Measurements from ENCODE around the gene ABLIM2.

The ABLIM2 gene

DNA sequence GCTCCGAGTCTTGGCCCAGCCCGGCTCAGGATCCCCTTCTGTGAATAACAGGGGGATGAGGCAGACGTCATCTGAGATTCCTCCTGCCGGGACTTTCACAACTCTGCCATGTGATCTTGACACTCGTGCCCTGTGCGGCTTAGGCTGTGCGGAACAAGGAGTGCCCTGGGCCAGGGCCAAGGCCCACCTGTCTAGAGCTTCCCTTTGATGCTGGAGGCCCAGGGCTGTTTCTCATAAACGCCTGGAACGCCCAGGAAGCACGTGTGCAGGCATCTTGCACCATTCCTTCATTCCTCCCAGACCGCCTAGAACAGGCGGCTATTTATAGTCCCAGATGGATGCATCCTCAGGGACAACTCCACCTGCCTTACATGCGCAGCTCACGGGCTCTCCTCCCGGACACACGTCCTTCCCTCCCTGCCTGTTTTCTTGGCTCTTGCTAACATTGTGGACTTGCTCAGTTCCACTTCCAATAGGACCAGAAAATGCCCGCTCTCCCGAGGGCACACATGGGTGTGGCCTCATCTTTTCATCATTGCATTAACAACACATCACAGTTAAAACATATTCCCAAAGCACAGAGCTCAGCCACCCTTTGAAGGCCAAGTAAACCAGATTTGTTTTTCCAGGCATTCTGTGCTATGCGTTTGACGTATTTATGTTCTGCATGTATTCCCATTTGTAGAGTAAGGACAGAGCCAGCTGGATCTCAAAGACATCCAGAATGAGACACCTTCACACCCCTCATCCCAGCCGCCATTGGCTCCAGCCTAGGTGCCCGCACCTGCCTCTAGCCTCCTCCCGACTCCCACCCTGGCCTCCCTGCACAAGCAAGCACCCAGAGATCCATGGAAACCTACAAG, 57.2 kb downstream of the ABLIM2 start:
- no peak overlapping the region for H3K27ac ChIP-seq (ENCODE audit: low read depth, low read length)
- no peaks in the 10 kb centered on the region for H4K20me1 ChIP-seq (ENCODE audit: low read depth, low read length)
- no peak overlapping the region for H2AFZ ChIP-seq (ENCODE audit: low read depth, low read length, severe bottlenecking)
- no peaks in the 10 kb centered on the region for H3K36me3 ChIP-seq (ENCODE audit: low read length)
- H3K4me2 ChIP-seq (ENCODE audit: low read depth, low read length, poor library complexity, severe bottlenecking) = no peak overlapping the region
- H3K9me2 ChIP-seq (replicated peaks; ENCODE audit: insufficient read depth, low read length) = no peaks in the 10 kb centered on the region
- no peaks in the 10 kb centered on the region for H3F3A ChIP-seq (ENCODE audit: insufficient read depth)
- TF ChIP-seq, protein P1, sequence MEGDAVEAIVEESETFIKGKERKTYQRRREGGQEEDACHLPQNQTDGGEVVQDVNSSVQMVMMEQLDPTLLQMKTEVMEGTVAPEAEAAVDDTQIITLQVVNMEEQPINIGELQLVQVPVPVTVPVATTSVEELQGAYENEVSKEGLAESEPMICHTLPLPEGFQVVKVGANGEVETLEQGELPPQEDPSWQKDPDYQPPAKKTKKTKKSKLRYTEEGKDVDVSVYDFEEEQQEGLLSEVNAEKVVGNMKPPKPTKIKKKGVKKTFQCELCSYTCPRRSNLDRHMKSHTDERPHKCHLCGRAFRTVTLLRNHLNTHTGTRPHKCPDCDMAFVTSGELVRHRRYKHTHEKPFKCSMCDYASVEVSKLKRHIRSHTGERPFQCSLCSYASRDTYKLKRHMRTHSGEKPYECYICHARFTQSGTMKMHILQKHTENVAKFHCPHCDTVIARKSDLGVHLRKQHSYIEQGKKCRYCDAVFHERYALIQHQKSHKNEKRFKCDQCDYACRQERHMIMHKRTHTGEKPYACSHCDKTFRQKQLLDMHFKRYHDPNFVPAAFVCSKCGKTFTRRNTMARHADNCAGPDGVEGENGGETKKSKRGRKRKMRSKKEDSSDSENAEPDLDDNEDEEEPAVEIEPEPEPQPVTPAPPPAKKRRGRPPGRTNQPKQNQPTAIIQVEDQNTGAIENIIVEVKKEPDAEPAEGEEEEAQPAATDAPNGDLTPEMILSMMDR (IDR thresholded peaks at IDR 0.05; ENCODE audit: insufficient read depth, low read length, poor library complexity, severe bottlenecking) = no peak
- no peak for TF ChIP-seq EZH2phosphoT487 (conservative IDR thresholded peaks at IDR 0.05; ENCODE audit: low read length)
- no peak overlapping the region for H3K4me3 ChIP-seq (ENCODE audit: insufficient read depth, low read length, poor library complexity, severe bottlenecking)
- no peaks in the 10 kb centered on the region for H3K79me2 ChIP-seq (ENCODE audit: insufficient read depth, low read length)
- H3K9ac ChIP-seq (ENCODE audit: low read length) = no peak overlapping the region
- no peaks in the 10 kb centered on the region for H3K9me3 ChIP-seq (ENCODE audit: insufficient read depth, low read length)
- H3K27me3 ChIP-seq (ENCODE audit: low read length) = no peaks in the 10 kb centered on the region

DNA sequence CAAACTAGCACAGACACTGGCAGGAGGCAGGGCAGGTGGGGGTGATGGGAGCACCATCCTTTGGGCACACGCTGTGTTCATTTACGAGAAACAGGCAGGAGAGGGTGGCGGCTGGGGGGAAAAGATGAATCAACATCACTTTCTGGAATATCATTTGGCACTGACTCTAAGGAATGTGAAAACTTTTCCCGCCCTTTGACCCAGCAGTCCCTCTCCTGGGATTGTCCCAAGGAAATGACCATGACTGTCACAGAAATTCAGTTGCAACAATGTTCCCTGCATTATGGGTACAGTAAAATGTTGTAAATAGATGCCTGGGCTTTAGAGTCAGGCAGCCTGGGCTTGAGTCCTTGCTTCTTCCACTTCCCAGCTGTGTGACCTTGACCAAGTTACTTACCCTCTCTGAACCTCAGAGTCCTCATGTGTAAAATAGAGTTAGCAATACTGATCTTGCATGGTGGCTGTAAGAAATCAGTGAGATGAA, 58.6 kb downstream of the ABLIM2 start:
- TF ChIP-seq, protein P1 (IDR thresholded peaks at IDR 0.05; ENCODE audit: insufficient read depth, low read length, poor library complexity, severe bottlenecking) = no peak
- no peak for TF ChIP-seq EZH2phosphoT487 (conservative IDR thresholded peaks at IDR 0.05; ENCODE audit: low read length)
- Histone ChIP-seq H3K9ac (ENCODE audit: low read length) (no peak overlapping the region), H3K27ac (ENCODE audit: low read depth, low read length) (no peak overlapping the region)

DNA sequence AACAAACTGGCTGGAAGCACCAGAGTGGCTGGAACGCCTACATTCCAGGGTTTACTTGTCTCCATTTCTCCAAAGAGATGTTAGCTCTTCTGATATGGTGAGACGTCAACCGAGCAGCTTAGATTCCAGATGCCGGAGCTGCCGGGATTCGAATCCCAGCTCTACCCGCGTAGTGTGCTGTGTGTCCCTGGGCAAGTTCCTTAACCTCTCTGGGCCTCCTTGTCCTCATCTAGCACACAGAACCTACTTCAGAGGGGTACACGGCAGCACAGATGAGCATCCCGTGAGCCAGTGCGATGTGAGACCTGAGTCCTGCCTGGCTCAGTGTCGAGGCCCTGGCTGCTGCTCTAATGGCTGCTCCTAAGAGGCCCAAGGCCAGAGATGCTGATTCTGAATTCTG, 60.1 kb downstream of the ABLIM2 start:
- no peak overlapping the region for H3K4me2 ChIP-seq (ENCODE audit: low read depth, low read length, poor library complexity, severe bottlenecking)
- H3K27me3 ChIP-seq (ENCODE audit: low read length) = no peaks in the 10 kb centered on the region
- no peaks in the 10 kb centered on the region for H3F3A ChIP-seq (ENCODE audit: insufficient read depth)
- H3K9me2 ChIP-seq (replicated peaks; ENCODE audit: insufficient read depth, low read length) = no peaks in the 10 kb centered on the region
- H3K9me3 ChIP-seq (ENCODE audit: insufficient read depth, low read length) = no peaks in the 10 kb centered on the region; the same call in 1 of the 2 replicates
- no peak overlapping the region for H3K4me3 ChIP-seq (ENCODE audit: insufficient read depth, low read length, poor library complexity, severe bottlenecking)
- H3K27ac ChIP-seq (ENCODE audit: low read depth, low read length) = no peak overlapping the region
- no peaks in the 10 kb centered on the region for H4K20me1 ChIP-seq (ENCODE audit: low read depth, low read length)
- no peaks in the 10 kb centered on the region for H3K79me2 ChIP-seq (ENCODE audit: insufficient read depth, low read length)
- no peak overlapping the region for H3K9ac ChIP-seq (ENCODE audit: low read length)
- TF ChIP-seq, protein P1 (IDR thresholded peaks at IDR 0.05; ENCODE audit: insufficient read depth, low read length, poor library complexity, severe bottlenecking) = no peak
- no peak for TF ChIP-seq EZH2phosphoT487 (conservative IDR thresholded peaks at IDR 0.05; ENCODE audit: low read length)
- no peaks in the 10 kb centered on the region for H3K36me3 ChIP-seq (ENCODE audit: low read length)
- H2AFZ ChIP-seq (ENCODE audit: low read depth, low read length, severe bottlenecking) = no peak overlapping the region

More for the DNA sequence above, 58.6 kb downstream of the ABLIM2 start:
- Histone ChIP-seq H3K4me2 (ENCODE audit: low read depth, low read length, poor library complexity, severe bottlenecking) (no peak overlapping the region), H3K9me2 (replicated peaks; ENCODE audit: insufficient read depth, low read length) (no peaks in the 10 kb centered on the region), H3K36me3 (ENCODE audit: low read length) (no peaks in the 10 kb centered on the region), H4K20me1 (ENCODE audit: low read depth, low read length) (no peaks in the 10 kb centered on the region), H3K27me3 (ENCODE audit: low read length) (no peaks in the 10 kb centered on the region), H2AFZ (ENCODE audit: low read depth, low read length, severe bottlenecking) (no peak overlapping the region), H3F3A (ENCODE audit: insufficient read depth) (no peaks in the 10 kb centered on the region), H3K9me3 (ENCODE audit: insufficient read depth, low read length) (no peaks in the 10 kb centered on the region), H3K79me2 (ENCODE audit: insufficient read depth, low read length) (no peaks in the 10 kb centered on the region), H3K4me3 (ENCODE audit: insufficient read depth, low read length, poor library complexity, severe bottlenecking) (no peak overlapping the region)
